Fibroblast of skin of abdomen (primary cell): ENCODE data around the gene HOXB9.
A peak's percentile ranks its signal among the peaks of the same experiment; 100 is the strongest.

Experiments
- DNase-seq: peaks from one replicate; pipeline ENCODE4 v3.0.0-alpha.2; 2013

HOXB9 gene

DNA sequence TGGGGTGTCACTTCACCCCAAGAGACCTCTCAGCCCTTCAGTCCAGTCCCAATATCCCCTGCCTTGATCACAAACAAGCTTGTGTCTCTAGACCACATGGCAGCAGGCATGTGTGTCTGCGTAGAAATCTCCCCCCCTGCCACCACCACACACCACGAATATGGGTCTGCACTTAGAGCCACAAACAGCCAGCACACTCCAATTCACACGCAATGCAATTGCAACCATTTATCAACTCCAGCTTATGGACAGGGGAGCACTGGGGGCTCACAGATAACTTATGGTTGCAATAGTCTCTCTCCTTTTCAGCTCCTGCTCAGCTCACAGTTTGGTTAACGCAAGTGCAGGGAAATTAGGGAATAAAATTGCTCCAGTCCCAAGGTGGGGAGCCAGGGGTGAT is 2.6 kb downstream of the HOXB9 start:
- no peak for DNase-seq

DNA sequence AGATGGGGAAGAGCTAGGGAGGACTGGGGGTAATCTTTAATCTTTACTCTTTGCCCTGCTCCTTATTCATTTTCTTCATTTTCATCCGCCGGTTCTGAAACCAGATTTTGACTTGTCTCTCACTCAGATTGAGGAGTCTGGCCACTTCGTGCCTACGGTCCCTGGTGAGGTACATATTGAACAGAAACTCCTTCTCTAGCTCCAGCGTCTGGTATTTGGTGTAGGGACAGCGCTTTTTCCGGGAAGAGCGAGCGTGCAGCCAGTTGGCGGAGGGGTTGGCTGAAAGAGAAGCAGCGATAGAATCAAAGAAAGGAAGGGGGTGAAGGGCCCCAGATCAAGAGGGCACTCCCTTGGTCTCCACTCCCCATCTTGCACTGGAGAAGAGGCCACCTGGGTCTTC is 3.3 kb downstream of the HOXB9 start:
- DNase-seq, result no peak

DNA sequence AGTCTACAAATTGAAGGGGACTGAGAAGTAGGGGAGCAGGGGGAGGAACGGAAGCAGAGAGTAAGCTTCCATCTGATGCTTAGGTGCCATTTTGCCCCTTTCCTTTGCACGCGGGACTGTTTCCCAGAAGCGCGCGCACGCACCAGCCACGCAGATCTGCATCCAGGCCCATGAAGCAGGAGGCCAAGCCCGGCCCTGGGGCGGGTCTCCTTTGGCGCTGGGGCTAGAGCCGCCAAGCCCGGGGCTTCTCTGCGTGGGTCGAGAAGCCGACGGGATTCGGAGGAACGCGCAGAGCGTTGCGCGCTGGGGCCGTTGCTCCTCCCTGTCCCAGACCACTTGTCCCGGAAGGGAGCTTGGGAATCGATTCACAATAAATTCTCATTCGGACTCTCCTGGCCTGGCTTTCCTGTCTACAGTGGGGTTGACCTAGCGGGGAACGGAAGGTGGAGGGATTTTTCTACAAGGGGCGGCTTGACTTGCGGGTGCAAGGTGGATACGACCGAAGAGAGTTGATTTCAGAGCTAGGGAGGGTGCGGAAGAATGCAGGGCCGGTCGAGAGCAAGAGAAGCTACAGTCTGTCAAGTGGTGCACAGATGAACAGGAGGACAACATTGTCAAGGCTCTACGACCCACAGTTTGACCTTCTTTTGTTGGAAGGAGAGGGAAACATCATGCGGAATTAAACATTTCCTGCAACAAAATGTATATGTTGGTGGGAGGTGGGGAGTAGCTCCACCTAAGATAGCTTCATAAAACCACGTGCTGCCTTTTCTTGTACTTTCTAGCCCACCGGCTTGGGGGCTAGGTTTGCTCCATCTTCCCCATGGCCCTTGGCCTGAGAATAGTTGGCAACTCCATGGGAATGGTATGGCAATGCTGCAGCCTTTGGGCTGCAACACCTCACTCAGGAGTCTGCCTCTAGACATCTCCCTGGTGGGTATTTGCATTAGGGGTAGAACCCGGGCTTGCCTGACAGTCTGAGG is 4.5 kb downstream of the HOXB9 start:
- DNase-seq, result no peak

DNA sequence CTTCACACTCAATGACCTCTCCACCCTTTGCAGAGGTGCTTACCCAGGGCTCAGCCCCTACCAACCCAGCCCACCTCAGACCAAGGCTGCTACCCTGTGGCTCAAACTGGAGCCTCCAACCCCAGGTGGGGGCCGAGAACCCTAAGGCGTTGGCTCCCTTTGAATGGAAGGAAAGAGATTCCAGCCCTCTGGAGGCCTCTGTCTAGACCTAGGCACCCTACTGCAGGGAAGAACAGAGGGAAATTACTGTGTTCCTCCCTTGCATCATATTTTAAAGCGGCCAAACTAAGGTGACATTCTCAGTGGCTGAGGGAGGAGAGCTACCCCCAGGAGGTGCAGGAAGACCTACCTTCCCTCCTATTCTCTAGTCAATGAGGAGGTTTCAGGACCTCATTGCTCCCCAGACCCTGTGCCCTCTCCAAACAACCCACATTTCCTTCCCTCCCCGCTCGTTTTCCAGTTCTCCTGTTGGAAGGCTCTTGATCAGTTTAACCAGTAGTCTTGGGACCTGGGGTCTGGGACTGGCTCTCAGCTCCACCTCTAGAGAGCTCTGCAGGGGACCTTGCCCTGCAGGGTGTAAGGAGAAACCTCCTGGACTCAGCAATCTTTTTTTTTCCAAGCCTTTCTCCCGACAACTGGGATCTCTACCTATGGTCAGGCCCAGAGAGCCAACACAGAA is 5.6 kb downstream of the HOXB9 start:
- DNase-seq, result no peak

DNA sequence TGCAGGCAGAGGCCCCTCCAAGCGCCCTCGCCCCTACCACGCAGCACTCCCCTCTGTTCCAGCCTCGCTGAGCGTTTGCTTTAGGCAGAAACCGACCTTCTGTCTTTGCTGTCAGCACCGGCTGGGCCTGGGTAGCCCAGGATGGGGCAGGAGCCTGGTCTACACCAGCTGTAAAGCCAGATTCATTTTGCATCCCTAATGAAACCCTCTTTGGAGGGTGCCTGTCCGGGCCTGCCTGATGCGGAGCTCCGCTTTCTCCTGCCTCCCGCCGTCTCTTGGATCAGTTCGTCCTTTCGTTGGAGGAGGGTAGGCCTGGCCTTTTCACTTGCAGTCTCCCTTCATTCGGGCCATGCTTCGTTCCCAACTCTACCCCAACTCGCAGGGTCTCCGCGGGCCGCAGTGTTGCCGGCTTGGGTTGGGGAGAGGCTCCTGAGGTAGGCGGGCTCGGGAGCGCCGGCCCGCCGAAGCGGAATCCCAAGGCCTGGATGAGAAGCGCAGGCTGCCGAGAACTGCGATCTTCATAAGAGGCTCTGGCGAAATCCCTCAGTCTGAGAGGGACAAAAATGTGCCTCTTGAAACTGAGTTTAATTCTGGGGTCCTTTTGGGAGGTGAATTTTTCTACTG is 6.2 kb downstream of the HOXB9 start:
- DNase-seq, result no peak

DNA sequence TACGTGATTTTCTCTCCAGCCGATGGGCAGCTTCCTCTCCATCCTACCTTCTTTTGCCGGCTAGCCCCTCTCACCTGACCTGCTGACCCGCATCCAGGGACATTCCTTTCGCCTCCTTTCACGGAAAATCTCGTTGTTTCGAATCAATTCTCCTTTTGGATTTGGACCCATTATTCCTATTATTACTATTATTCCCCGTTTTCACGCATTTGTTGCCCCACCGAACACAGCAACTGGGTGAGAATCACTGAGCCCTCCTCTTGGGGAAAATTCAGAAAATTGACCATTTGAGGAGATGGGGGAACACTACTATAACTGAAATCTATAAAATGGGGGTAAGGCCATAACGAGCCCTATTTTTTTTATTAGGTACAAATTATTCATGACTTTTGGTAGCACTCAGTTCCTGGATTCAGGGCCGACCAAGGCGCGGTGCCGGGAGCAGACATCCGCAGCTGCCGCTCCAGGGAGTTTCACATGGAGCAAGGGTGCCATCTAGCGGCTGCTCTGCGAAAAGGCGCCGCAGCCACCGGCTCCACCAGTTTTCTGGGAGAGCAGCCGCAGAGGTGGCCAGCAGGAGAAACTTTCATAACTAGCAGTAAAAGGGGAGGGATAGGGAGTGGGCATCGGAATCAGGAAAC is 7.8 kb downstream of the HOXB9 start:
- peak; percentile 83 for DNase-seq

DNA sequence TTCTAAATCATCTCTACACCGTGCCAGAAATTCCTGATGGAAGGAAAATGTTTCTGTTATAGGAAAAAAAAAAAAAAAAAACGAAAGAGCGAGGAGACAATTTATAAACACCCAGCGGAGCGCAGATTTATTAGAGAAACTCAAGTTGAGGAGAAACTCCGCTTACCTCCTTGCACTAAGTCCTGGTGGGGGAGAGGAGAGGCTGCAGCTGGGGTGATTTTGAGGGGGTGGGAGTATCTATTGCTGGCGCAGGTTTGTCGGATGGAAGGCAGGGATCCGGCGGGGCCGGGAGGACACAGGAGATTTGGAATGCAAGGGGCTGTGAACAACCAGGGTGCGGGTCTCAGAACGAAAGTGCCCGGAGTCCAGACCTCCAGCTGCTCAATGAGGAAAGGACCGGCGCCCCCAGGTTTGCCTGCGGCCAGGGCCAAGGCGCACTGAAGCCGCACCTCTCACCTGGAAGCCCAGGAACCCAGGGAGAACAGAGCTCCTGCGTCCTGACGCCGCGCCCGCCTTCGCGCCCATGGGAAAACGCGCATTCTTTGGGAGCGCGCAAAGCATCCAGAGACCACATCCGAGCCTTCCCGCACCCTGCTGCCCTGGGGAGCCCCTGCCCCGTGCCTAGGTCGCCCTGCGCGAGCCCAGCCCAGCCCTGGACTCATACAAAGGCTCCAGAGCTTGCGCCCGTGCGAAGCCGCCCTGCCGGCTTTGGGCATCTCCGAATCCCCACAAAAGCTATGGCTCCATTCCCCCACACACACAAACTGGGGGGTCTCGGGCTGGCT is 8.5 kb downstream of the HOXB9 start:
- no peak for DNase-seq

DNA sequence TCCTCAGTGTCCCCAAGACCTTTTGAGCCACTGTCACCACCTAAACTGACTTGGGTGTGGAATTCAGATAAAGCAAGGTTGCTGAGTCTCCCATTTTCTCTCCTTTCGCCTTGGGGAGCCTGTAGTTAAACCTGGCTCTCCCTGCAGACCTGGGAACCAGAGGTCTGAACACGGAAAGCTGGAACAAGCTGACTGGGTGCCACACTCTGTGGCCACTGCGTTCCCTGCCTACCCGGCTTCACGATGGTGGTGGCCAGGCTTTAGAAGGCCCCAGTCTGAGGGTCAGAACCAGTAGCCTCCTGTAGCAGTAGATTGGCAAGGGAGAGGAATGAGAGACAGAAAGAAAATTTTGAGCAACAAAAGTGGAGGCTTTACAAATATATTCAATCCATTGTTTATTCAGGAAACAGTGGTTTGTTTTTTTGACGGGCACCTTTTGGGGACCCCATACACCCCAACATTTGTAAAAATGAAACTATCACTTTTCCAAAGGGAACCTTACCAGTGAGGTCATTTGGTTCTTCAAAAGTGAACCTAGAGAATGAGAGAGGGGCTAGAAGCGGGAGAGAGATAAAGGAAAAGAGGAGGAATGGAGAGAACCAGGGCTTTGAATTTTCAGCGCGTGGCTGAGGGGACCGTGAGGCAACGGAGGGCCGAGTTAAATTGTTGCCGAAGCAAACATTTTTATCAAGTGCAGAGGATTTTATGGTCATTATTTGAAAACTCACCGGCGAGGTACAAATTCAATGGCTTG is 9.3 kb downstream of the HOXB9 start:
- no peak for DNase-seq

DNA sequence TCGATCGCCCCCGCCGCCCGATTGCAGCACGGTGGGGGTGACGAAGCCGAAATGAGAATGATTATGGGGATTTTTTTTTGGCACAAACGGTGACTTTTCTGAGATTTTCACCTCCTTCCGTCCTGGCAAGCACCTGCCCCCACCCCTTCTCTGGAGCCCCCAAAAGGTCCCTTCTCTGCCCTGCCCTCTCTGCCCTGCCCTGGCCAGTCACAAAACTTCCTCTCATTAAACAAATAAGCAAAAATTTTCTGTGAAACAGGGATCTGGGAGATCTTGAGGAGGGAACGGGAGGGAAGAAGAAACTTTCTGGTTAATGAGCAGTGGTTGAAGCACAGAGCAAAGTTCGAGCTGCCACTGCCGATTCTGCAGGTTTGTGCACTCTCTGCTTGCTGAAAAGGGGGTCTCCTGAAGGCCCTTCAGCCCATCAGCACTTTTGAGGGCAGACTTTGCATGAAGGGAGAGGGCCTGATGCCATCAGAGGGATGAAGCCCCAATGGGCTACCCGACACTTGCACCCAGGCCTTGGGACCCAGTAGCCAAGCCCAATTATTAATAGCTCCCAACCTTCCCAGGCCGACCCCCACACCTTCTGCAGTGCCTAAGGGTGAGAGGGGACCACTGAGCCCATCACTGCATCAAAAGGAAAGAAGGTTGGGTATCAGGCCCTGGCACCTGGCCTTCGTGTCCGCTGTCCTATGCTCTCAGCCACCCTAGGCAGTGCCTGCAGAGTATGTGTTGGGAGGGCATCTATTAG is 10.0 kb downstream of the HOXB9 start:
- no peak for DNase-seq

DNA sequence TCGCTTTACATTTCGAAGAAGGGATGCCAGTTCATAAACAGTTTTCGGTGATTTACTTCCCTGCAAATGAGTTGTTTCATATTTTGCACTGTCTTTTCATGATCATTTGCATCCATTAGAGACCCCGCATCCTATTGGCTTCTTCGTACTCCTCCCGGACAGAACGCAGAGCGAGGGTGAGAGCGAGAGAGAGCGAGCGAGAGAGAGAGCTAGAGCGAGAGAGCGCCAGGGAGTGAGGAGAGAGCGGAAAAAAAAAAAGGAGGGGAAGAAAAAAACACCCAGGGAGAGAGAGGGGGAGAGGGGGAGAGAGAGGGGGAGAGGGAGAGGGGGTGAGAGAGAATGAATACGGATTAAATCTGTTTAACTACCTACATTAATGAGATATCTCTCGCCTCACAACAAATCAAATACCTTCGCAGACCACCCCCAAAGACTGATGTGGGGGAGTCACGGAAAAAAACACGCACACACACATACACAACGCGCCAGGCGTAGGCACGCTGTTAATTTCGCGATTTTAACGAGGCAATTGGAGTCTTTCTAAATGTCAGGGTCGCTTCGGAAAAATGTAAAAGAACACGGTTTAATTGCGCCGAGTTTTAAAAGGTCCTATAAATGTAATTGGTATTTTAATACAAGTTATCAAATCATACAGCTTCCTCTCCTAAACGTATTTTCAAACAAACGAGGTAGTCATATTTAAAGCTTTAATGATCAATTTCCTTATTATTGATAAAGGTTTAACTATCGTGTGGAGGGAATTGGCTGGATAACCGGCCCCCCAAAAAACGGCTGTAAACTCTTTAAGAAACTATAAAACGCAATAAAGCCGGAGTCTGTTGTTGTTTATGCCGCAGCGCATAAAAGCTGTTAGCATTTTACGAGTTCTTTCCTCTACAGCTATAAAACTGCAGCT is 10.9 kb downstream of the HOXB9 start, which contains the start of gene HOXB8:
TSS of gene HOXB8 (minus strand) at position 246 of the 916 bp plus-strand sequence. CDS start 588 bp downstream, outside the sequence.
- DNase-seq, result peak; percentile 67

DNA sequence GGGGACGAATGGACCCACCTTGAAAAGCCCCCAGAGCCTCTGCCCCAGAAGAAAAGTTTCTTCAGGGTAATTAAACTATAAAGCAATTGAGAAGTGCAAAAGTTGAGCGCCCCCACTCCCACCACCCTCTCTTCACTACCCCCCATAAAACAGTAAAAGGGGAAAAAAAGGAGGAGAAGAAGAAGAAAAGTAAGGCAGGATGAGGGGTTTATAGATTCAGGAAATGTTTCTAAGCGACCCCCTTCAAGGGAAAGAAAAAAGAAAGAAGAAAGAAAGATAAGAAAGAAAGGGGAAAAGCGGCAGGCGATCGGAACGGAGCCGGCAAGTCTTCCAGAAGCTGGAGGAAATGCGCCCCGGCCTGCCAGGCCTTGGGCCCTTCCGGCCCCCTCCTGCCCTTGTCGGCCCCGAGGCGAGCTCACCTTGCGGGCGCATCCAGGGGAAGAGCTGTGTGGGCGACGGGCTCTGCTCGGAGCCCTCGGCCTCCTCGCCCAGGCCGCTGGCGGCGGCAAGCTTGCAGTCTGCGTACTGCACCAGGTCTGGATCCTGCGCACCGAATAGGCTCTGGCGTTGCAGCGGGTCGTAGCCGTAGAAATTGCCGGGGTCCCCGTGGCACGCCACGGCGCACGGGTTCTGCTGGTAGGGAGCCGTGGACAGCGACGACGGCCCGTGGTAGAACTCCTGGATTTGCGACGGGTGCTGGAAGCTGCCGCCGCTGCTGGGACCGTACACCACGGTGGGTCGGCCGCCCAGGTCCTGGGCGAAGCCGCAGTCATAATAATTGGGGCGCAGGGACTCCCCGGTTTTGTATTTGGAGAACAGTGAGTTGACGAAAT is 12.1 kb downstream of the HOXB9 start:
- DNase-seq, result no peak

DNA sequence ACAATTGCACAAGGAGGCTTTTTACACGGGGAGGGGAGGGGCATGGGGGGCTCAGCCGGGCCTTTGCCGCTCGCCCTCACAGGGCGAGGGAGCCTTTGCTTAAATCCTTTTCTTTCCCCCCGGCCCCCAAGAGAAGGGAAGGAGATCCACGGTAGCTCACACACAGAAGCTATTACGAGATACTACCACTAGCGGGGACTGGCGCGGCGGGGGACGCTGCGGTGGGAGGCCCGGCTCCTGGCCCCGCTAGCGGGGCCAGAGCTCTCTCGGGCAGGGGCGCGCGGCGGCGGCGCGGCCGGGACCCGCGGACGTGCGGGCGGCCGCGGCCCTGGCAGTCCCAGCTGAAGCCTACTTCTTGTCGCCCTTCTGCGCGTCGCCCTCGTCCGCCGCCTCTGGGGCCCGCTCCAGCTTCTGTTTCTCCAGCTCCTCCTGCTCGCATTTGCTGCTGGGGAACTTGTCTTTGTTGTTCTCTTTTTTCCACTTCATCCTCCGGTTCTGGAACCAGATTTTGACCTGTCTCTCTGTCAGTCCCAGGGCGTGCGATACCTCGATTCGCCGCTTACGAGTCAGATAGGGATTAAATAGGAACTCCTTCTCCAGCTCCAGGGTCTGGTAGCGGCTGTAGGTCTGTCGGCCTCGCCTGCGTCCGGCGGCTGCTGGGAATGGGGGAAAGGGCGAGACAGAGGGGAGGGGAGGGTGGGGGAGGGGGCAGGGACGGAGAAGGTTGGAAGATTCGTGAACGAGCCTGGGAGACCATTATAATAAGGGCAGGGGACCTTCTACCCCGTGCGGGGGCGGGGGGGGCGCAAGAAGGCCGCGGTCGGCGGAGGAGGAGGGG is 13.1 kb downstream of the HOXB9 start:
- DNase-seq, result no peak

DNA sequence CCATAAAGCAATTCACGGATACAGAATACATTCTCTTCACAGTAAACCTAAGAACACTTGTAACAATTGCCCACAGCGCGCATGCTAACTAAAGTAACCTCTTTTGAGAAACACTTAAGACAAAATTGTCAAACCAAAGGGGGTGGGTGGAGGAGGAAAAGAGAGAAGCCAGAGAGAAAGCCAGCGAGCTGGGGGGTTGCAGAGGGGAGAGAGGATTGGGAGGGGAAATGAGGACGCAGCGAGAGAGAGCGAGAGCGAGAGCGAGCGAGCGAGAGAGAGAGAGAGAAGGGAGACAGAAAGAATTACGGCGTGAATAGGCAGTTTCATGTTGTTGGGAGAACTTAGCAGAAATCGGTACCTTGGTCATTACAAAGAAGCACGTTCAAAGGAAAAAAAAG is 13.7 kb downstream of the HOXB9 start:
- peak; percentile 78 for DNase-seq

DNA sequence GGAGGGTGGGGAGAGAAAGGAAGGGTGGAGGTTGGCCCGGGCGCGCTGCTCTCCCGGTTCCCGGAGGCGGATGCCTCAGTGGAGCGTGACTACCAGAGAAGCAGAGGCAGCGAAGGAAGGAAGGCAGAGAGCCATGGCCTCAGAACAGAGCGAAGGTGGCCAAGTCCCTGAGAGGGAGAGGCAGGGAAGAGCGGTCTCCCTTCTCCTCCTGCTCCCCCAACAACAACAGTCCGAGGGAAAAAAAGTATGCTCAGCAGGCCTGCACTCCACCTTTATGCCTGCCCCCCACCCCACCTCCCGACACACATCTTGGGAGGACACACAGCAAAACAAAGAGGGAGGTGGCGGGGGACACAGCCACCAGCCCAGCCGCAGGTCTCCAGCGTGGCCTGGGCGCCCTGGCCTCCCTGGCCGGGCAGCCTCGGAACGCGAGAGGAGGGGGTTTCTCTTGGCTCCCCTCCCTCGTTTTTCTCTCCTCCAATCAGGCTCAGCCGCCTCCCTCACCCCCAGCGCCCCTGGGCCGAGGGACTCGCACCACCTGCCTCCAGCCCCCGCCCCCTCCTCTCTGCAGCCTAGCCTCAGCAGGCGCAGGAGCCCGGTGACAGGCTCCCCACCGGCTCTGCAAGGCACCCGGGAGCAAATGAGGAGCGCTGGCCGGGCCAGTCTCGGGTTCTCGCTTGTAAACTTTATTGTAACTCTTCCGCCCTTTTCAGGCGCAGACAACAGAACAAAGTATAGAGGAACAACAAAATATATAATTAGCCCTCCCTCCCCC is 14.3 kb downstream of the HOXB9 start:
- no peak for DNase-seq

DNA sequence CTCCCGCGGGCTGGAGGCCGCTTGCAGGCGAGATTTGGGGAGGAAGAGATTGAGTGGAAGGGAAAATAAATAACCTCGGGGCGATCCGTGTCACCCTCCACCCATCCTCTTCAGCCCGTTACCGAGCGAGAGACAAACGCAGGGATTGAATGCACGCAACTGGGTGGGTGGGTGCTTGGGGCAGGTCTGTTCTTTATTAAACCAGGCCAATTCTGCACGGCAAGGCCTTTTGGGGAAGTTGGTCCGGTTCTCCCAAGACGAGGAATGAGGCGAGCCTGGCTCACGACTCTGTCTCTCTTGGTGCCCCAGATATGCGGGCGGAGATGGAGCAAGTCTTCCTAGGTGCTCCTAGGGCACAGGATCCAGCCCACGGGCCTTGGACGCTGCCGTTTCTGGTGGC is 14.9 kb downstream of the HOXB9 start:
- no peak for DNase-seq
